Measurements from ENCODE around the gene TSHZ2.

DNA sequence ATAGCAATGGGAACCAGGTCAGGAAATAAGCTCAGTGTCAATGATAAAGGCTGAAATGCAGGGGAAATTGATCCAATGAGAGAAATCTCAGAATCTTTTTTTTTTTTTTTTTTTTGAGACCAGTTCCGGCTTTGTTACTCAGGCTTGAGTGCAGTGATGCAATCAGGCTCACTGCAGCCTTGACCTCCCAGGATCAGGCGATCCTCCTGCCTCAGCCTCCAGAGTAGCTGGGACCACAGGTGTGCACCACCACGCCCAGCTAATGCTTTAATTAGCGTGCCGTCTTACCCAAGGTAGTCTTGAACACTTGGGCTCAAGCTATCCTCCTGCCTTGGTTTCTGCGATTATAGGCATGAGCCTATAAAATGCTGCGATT lies 325.0 kb downstream of the TSHZ2 start:
- TF ChIP-seq, protein P1, sequence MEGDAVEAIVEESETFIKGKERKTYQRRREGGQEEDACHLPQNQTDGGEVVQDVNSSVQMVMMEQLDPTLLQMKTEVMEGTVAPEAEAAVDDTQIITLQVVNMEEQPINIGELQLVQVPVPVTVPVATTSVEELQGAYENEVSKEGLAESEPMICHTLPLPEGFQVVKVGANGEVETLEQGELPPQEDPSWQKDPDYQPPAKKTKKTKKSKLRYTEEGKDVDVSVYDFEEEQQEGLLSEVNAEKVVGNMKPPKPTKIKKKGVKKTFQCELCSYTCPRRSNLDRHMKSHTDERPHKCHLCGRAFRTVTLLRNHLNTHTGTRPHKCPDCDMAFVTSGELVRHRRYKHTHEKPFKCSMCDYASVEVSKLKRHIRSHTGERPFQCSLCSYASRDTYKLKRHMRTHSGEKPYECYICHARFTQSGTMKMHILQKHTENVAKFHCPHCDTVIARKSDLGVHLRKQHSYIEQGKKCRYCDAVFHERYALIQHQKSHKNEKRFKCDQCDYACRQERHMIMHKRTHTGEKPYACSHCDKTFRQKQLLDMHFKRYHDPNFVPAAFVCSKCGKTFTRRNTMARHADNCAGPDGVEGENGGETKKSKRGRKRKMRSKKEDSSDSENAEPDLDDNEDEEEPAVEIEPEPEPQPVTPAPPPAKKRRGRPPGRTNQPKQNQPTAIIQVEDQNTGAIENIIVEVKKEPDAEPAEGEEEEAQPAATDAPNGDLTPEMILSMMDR (IDR thresholded peaks at IDR 0.05; ENCODE audit: poor library complexity, severe bottlenecking), result no peak
- TF ChIP-seq RAD21 (conservative IDR thresholded peaks at IDR 0.05), result no peak
- TF ChIP-seq, protein P2, sequence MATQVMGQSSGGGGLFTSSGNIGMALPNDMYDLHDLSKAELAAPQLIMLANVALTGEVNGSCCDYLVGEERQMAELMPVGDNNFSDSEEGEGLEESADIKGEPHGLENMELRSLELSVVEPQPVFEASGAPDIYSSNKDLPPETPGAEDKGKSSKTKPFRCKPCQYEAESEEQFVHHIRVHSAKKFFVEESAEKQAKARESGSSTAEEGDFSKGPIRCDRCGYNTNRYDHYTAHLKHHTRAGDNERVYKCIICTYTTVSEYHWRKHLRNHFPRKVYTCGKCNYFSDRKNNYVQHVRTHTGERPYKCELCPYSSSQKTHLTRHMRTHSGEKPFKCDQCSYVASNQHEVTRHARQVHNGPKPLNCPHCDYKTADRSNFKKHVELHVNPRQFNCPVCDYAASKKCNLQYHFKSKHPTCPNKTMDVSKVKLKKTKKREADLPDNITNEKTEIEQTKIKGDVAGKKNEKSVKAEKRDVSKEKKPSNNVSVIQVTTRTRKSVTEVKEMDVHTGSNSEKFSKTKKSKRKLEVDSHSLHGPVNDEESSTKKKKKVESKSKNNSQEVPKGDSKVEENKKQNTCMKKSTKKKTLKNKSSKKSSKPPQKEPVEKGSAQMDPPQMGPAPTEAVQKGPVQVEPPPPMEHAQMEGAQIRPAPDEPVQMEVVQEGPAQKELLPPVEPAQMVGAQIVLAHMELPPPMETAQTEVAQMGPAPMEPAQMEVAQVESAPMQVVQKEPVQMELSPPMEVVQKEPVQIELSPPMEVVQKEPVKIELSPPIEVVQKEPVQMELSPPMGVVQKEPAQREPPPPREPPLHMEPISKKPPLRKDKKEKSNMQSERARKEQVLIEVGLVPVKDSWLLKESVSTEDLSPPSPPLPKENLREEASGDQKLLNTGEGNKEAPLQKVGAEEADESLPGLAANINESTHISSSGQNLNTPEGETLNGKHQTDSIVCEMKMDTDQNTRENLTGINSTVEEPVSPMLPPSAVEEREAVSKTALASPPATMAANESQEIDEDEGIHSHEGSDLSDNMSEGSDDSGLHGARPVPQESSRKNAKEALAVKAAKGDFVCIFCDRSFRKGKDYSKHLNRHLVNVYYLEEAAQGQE (IDR thresholded peaks at IDR 0.05; ENCODE audit: borderline replicate concordance), result no peak
- TF ChIP-seq TAF1 (IDR thresholded peaks at IDR 0.05; ENCODE audit: low read depth), result no peak
- TF ChIP-seq EZH2 (IDR thresholded peaks at IDR 0.05; ENCODE audit: borderline replicate concordance, insufficient read depth, low read length, poor library complexity, severe bottlenecking), result no peak
- TF ChIP-seq POLR2AphosphoS5 (IDR thresholded peaks at IDR 0.05), result no peak
- no peak for TF ChIP-seq SMC3 (conservative IDR thresholded peaks at IDR 0.05; ENCODE audit: poor library complexity)
